GM12874 (cell line): ENCODE data around the gene SPP1.

Source experiments
- TF ChIP-seq, protein P1 (sequence below): IDR thresholded peaks from 2 replicates; pipeline ENCODE4 v1.5.1; 2011; ENCODE audit warnings: low read depth, mild to moderate bottlenecking, control low read depth, low read length, moderate library complexity; ENCODE audit not compliant: insufficient read depth

Gene SPP1

DNA sequence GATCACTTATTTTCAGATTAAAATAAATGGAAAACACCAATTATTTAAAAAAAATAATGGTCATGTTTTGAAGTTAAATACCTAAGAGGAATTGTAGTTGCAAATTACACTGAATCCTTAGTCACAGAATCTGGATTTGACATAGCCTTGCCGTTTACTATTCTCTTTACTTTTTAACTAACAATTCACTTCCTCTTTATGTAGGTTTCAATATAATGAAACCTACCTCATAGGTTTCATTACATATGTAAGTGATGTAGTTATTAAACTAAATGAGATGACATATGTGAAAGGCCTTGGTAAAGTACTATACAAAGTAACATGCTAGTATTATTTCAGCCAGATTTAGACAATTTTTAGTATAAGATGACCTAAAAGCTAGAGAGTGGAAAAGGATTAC, 6.5 kb downstream of the SPP1 start:
- TF ChIP-seq, protein P1, sequence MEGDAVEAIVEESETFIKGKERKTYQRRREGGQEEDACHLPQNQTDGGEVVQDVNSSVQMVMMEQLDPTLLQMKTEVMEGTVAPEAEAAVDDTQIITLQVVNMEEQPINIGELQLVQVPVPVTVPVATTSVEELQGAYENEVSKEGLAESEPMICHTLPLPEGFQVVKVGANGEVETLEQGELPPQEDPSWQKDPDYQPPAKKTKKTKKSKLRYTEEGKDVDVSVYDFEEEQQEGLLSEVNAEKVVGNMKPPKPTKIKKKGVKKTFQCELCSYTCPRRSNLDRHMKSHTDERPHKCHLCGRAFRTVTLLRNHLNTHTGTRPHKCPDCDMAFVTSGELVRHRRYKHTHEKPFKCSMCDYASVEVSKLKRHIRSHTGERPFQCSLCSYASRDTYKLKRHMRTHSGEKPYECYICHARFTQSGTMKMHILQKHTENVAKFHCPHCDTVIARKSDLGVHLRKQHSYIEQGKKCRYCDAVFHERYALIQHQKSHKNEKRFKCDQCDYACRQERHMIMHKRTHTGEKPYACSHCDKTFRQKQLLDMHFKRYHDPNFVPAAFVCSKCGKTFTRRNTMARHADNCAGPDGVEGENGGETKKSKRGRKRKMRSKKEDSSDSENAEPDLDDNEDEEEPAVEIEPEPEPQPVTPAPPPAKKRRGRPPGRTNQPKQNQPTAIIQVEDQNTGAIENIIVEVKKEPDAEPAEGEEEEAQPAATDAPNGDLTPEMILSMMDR = no peak

DNA sequence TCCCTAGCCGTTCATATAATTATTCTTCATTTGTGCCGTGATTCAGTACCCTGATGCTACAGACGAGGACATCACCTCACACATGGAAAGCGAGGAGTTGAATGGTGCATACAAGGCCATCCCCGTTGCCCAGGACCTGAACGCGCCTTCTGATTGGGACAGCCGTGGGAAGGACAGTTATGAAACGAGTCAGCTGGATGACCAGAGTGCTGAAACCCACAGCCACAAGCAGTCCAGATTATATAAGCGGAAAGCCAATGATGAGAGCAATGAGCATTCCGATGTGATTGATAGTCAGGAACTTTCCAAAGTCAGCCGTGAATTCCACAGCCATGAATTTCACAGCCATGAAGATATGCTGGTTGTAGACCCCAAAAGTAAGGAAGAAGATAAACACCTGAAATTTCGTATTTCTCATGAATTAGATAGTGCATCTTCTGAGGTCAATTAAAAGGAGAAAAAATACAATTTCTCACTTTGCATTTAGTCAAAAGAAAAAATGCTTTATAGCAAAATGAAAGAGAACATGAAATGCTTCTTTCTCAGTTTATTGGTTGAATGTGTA, 7.0 kb downstream of the SPP1 start:
- TF ChIP-seq, protein P1 = no peak

DNA sequence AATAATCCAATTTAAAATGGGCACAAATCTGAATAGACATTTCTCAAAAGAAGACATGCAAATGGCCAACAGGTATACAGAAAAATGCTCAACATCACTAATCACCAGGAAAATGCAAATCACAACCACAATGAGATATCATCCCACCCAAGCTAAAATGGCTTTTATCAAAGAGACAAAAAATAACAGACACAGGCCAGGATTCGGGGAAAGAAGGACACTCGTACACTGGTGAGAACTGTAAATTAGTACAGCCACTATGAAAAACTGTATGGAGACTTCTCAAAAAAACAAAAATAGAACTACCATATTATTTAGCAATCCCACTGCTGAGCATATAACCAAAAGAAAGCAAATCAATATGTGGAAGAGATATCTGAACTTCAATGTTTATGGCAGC, 8.5 kb downstream of the SPP1 start:
- TF ChIP-seq, protein P1 = no peak

DNA sequence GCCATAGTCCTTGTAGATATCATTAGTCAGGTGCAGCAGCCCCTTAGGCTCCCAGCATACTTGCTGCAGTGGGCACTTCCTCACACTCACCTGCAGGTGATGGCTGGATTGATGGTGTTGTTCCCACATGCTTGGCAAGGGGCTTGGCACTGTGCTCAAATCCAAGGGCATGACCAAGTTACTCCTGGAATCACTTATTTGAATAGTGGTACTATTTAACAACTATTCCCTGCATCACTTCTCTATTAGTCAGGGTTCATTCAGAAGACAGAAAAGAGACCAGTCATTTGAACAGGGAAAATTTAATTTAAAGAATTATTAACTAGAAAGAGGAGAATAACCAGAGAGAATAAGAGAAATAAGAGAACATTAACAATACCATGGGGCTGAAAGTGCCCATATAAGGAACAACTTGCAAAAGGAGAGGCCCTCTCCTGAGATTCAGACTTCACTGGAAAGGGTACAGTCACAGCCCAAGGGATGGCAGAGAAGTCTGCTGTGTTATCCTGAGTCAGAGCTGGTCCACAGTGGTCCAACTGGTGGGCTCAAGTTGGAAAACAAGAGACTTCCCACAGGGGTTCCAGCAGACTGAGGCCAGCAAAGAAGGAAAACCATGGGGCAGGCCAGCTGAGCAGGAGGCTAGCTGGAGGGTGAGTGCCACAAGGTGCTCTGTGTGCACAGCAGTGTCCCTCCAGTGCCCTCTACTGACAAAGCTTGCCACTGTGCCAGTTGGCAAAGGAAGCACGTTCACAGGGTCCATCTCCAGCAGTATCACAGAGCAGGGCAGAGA, 9.8 kb downstream of the SPP1 start:
- TF ChIP-seq, protein P1 = peak; percentile 76

DNA sequence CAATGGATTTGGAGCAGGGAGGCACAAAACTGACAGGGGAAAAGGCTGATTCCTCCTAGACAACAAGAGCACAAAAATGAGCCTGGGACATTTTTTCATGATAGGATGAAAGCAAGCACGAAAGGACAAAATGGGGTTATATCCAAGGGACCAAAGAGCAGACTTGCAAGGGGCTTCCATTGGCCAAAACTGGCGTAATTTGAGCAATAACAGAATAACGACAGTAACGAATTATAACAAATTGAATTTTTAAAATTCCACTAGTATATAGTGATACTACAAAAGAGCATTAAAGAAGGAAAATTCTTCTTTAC, 10.3 kb downstream of the SPP1 start:
- TF ChIP-seq, protein P1 = no peak

DNA sequence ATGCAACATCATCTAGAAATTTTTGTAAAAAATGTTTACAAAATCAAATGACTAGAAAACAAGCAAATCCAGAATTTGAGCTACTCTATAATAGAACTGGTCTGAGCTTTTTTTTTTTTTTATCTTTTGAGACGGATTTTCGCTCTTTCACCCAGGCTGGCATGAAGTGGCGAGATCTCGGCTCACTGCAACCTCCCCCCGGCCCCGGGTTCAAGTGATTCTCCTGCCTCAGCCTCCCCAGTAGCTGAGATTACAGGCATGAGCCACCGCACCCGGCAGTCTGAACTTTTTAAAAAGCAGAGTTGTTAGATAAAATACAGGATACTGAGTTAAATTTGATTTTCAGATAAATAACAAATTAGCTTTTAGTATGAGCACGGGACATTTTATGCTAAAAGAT, 11.0 kb downstream of the SPP1 start:
- TF ChIP-seq, protein P1 = no peak

DNA sequence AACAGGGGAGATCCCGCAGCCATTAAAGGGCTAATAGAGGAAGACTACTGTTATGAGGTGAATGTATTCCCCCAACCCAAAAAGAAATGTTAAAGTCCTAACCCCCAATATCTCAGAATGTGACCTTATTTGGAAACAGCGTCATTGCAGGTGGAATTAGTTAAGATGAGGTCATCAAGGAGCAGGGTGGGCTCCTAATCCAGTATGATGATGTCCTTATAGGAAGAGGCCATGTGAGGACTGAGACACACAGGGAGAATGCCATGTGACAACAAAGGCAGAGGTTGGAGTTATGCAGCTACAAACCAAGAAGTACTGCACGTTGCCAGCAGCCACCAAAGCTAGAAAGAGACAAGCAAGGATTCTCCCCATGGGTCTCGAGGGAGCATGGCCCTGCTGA, 14.3 kb downstream of the SPP1 start:
- TF ChIP-seq, protein P1 = no peak
